Measurements from ENCODE around the gene SERPINA10. TPM values are rescaled to one million over a fixed set of nuclear protein-coding genes. Genes with fewer than 3 reads are reported as not detected.

SERPINA10 gene
- total and polyA plus RNA-seq, 2 of the 13 experiments (the other 11 are each of a cell fraction or from before 2014, with no cell fraction given): 20.1 to 20.2 TPM

- TF ChIP-seq ZBTB2 (CRISPR knock-in tag; IDR thresholded peaks at IDR 0.05; ENCODE audit: low read depth) (no peak), SOX5 (CRISPR knock-in tag; IDR thresholded peaks at IDR 0.05; ENCODE audit: borderline replicate concordance) (0 out of 2 replicates have a peak, but pooled peaks have one; percentile 40), ZNF687 (CRISPR knock-in tag; IDR thresholded peaks at IDR 0.05) (no peak), TARDBP (CRISPR knock-in tag; IDR thresholded peaks at IDR 0.05) (peak; percentile 7; the same call in 1 of the 2 replicates), ZNF18 (CRISPR knock-in tag; IDR thresholded peaks at IDR 0.05; ENCODE audit: insufficient replicate concordance) (no peak), ZNF232 (CRISPR knock-in tag; IDR thresholded peaks at IDR 0.05; ENCODE audit: borderline replicate concordance) (no peak), TBX2 (CRISPR knock-in tag; IDR thresholded peaks at IDR 0.05; ENCODE audit: borderline replicate concordance) (no peak), JUND (CRISPR knock-in tag; IDR thresholded peaks at IDR 0.05) (no peak), ASH2L (IDR thresholded peaks at IDR 0.05; ENCODE audit: insufficient read length, low read depth, low read length) (peak; percentile 22), ZNF556 (CRISPR knock-in tag; IDR thresholded peaks at IDR 0.05; ENCODE audit: borderline replicate concordance) (no peak), GTF2F1 (IDR thresholded peaks at IDR 0.05; ENCODE audit: low read length) (no peak), ZNF704 (CRISPR knock-in tag; IDR thresholded peaks at IDR 0.05; ENCODE audit: borderline replicate concordance) (no peak), TFDP2 (CRISPR knock-in tag; IDR thresholded peaks at IDR 0.05) (no peak), FOXM1 (CRISPR knock-in tag; IDR thresholded peaks at IDR 0.05) (peak; percentile 95), HOMEZ (CRISPR knock-in tag; IDR thresholded peaks at IDR 0.05; ENCODE audit: low read depth) (peak; percentile 71), ETV6 (CRISPR knock-in tag; conservative IDR thresholded peaks at IDR 0.05) (no peak)
These were observed 27.2 kb upstream of the SERPINA10 start (continued) for GRCh38 chr14:94320243-94320642.

Data from HepG2 (cell line).